Activated T-cell treated with anti-CD3 and anti-CD28 coated beads, Interleukin-2, amount 50 U/mL, for 72 hours (primary cell): Measurements from ENCODE around the gene ITGB3. TPM values are rescaled to one million over a fixed set of nuclear protein-coding genes. Genes with fewer than 3 reads are reported as not detected.
A peak's percentile ranks its signal among the peaks of the same experiment; 100 is the strongest.

Source experiments
- ATAC-seq, 2 donors: fragments of 150-1000 bp; cut with Tn5 transposase; replicated peaks in 1 of 2; 2 replicates each; pipeline ENCODE4 v1.10.0; 2021; ENCODE audit warnings: moderate library complexity in 2 of 2, mild to moderate bottlenecking in 1 of 2
- DNase-seq, 2 donors: peaks; one replicate each; pipeline ENCODE4 v3.0.0; 2021 to 2022; ENCODE audit warnings: mixed read lengths in 1 of 2
- H3K27ac Mint-ChIP-seq: one replicate; pipeline ENCODE4 v1.8.0; 2022; ENCODE audit warnings: mild to moderate bottlenecking, moderate library complexity, mixed read lengths
- H3K27me3 Mint-ChIP-seq: one replicate; pipeline ENCODE4 v1.8.0; 2022; ENCODE audit warnings: low read depth, mixed read lengths
- H3K36me3 Mint-ChIP-seq, 2 donors: one replicate each; pipeline ENCODE4 v1.8.0; 2022; ENCODE audit warnings: mixed read lengths in 2 of 2, mild to moderate bottlenecking in 1 of 2; ENCODE audit not compliant: insufficient read depth in 2 of 2
- H3K4me1 Mint-ChIP-seq: one replicate; pipeline ENCODE4 v1.8.0; 2022; ENCODE audit warnings: low read depth, mixed read lengths
- H3K4me3 Mint-ChIP-seq, 2 donors: one replicate each; pipeline ENCODE4 v1.8.0; 2022; ENCODE audit warnings: mild to moderate bottlenecking in 2 of 2, mixed read lengths in 2 of 2, moderate library complexity in 2 of 2
- H3K9me3 Mint-ChIP-seq, 2 donors: one replicate each; pipeline ENCODE4 v1.8.0; 2022; ENCODE audit warnings: mixed read lengths in 2 of 2
- total RNA-seq, 2 donors: library from RNA; stranded (reverse); gene quantifications; one replicate each; pipeline ENCODE4 v1.2.3, GENCODE V29; 2022

ITGB3 gene
- total RNA-seq, 2 donors from 2014 or later: not detected

- no peaks in the 10 kb centered on the region for H3K36me3 Mint-ChIP-seq
Measured at GRCh38 chr17:47276444-47276843, 22.8 kb downstream of the ITGB3 start.

DNA sequence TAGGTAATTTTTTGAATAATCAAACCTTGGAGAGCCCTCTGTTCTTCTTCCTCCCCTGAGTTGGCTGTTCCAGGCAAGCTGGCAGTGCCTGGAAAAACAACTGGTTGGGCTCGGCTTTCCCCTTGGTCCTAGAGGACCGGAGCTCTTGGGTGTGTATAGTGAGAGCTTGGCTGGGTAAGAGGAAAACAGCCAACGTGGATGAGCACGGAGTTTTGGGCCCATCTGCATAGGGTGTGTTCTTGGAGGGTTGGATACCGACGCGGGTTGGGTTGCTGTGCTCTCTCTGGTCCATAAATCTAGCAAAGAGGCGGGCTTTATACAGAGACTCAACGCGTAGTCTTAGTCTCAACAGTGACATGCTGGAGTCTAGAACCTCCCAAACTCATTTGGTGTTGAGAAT, 23.2 kb downstream of the ITGB3 start:
- ATAC-seq (no peak), DNase-seq (no peak)
- H3K9me3 Mint-ChIP-seq: no peaks in the 10 kb centered on the region
- no peak overlapping the region for H3K27ac Mint-ChIP-seq
- peaks cover 13% of the 10 kb centered on the region for H3K27me3 Mint-ChIP-seq
- no peaks in the 10 kb centered on the region for H3K36me3 Mint-ChIP-seq
- H3K4me1 Mint-ChIP-seq: peaks cover 5% of the 10 kb centered on the region
- H3K4me3 Mint-ChIP-seq: no peak overlapping the region

More at GRCh38 chr17:47276444-47276843, 22.8 kb downstream of the ITGB3 start:
- H3K9me3 Mint-ChIP-seq: no peaks in the 10 kb centered on the region
- H3K4me1 Mint-ChIP-seq: peaks cover 5% of the 10 kb centered on the region
- no peak for ATAC-seq
- peaks cover 13% of the 10 kb centered on the region for H3K27me3 Mint-ChIP-seq
- H3K27ac Mint-ChIP-seq: no peak overlapping the region
- DNase-seq: no peak
- H3K4me3 Mint-ChIP-seq: no peak overlapping the region

- Mint-ChIP-seq H3K27me3 (peaks cover 13% of the 10 kb centered on the region), H3K9me3 (no peaks in the 10 kb centered on the region), H3K4me1 (peaks cover 5% of the 10 kb centered on the region), H3K27ac (no peak overlapping the region), H3K36me3 (no peaks in the 10 kb centered on the region), H3K4me3 (no peak overlapping the region)
- no peak for DNase-seq
- ATAC-seq: no peak
Measured at GRCh38 chr17:47277921-47278320, 24.3 kb downstream of the ITGB3 start.

DNA sequence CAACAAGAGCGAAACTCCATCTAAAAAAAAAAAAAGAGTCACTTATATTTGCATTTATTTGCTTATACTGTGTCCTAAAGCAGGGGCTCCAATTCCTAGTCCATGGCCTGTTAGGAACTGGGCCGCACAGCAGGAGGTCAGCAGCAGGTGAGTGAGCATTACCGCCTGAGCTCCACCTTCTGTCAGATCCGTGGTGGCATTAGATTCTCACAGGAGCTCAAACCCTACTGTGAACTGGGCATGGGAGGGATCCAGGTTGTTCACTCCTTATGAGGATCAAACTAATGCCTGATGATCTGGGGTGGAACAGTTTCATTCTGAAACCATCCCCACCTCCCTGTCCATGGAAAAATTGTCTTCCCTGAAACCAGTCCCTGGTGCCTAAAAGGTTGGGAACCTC, 24.9 kb downstream of the ITGB3 start:
- peaks cover 13% of the 10 kb centered on the region for H3K27me3 Mint-ChIP-seq
- H3K4me1 Mint-ChIP-seq: peaks cover 5% of the 10 kb centered on the region
- no peak for ATAC-seq
- no peaks in the 10 kb centered on the region for H3K36me3 Mint-ChIP-seq
- DNase-seq: no peak
- H3K9me3 Mint-ChIP-seq: no peaks in the 10 kb centered on the region
- no peak overlapping the region for H3K4me3 Mint-ChIP-seq
- H3K27ac Mint-ChIP-seq: no peak overlapping the region

GRCh38 chr17:47279062-47279801, 25.6 kb downstream of the ITGB3 start:
- ATAC-seq (no peak), DNase-seq (no peak)
- Mint-ChIP-seq H3K4me3 (no peak overlapping the region), H3K27ac (no peak overlapping the region), H3K4me1 (peaks cover 5% of the 10 kb centered on the region), H3K27me3 (peaks cover 7% of the 10 kb centered on the region), H3K9me3 (no peaks in the 10 kb centered on the region), H3K36me3 (no peaks in the 10 kb centered on the region)

GRCh38 chr17:47280072-47280811, 26.6 kb downstream of the ITGB3 start:
- Mint-ChIP-seq H3K27me3 (no peaks in the 10 kb centered on the region), H3K9me3 (no peaks in the 10 kb centered on the region), H3K36me3 (no peaks in the 10 kb centered on the region), H3K27ac (no peak overlapping the region), H3K4me1 (peaks cover 5% of the 10 kb centered on the region), H3K4me3 (no peak overlapping the region)
- no peak for ATAC-seq
- no peak for DNase-seq

GRCh38 chr17:47281216-47281615, 27.6 kb downstream of the ITGB3 start:
- H3K27ac Mint-ChIP-seq: no peak overlapping the region
- no peak for ATAC-seq
- H3K4me1 Mint-ChIP-seq: peaks cover 7% of the 10 kb centered on the region
- no peaks in the 10 kb centered on the region for H3K36me3 Mint-ChIP-seq
- peaks cover 4% of the 10 kb centered on the region for H3K27me3 Mint-ChIP-seq
- H3K4me3 Mint-ChIP-seq: no peak overlapping the region
- DNase-seq: no peak
- no peaks in the 10 kb centered on the region for H3K9me3 Mint-ChIP-seq

GRCh38 chr17:47285003-47285402, 31.4 kb downstream of the ITGB3 start:
- DNase-seq: no peak
- no peaks in the 10 kb centered on the region for H3K9me3 Mint-ChIP-seq
- H3K4me1 Mint-ChIP-seq: peaks cover 5% of the 10 kb centered on the region
- peaks cover 11% of the 10 kb centered on the region for H3K27me3 Mint-ChIP-seq
- no peak for ATAC-seq
- no peak overlapping the region for H3K27ac Mint-ChIP-seq
- H3K4me3 Mint-ChIP-seq: no peak overlapping the region
- no peaks in the 10 kb centered on the region for H3K36me3 Mint-ChIP-seq

GRCh38 chr17:47286198-47286914, 32.7 kb downstream of the ITGB3 start:
- Mint-ChIP-seq H3K27me3 (peaks cover 13% of the 10 kb centered on the region), H3K4me3 (peak overlapping the region in 1 of 2 donors; percentile 23), H3K4me1 (peaks cover 5% of the 10 kb centered on the region), H3K27ac (no peak overlapping the region), H3K9me3 (no peaks in the 10 kb centered on the region), H3K36me3 (no peaks in the 10 kb centered on the region)
- DNase-seq (peak in 1 of 2 donors; percentile 20), ATAC-seq (peak; percentile 46 to 85)

- H3K9me3 Mint-ChIP-seq: no peaks in the 10 kb centered on the region
- no peak overlapping the region for H3K27ac Mint-ChIP-seq
- H3K36me3 Mint-ChIP-seq: no peaks in the 10 kb centered on the region
- ATAC-seq: peak in 1 of 2 donors; percentile 38
- peaks cover 17% of the 10 kb centered on the region for H3K27me3 Mint-ChIP-seq
- DNase-seq: no peak
- peaks cover 5% of the 10 kb centered on the region for H3K4me1 Mint-ChIP-seq
- peak overlapping the region in 1 of 2 donors; percentile 23 for H3K4me3 Mint-ChIP-seq
Measured at GRCh38 chr17:47287068-47287467, 33.4 kb downstream of the ITGB3 start.

DNA sequence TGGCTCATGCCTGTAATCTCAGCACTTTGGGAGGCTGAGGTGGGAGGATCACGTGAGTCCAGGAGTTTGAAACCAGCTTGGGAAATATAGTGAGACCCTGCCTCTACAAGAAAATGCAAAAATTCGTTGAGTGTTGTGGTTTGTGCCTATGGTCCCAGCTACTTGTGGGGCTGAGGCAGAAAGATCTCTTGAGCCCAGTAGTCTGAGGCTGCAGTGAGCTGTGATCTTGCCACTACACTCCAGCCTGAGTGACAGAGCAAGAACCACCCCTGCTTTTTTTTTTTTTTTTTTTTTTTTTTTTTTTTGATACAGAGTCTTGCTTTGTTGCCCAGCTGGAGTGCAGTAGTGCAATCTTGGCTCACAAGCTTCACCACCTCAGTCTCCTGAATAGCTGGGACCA, 34.0 kb downstream of the ITGB3 start:
- Mint-ChIP-seq H3K9me3 (no peaks in the 10 kb centered on the region), H3K27ac (no peak overlapping the region), H3K4me1 (peaks cover 5% of the 10 kb centered on the region), H3K36me3 (no peaks in the 10 kb centered on the region), H3K27me3 (peaks cover 17% of the 10 kb centered on the region), H3K4me3 (no peak overlapping the region)
- ATAC-seq (no peak), DNase-seq (no peak)

DNA sequence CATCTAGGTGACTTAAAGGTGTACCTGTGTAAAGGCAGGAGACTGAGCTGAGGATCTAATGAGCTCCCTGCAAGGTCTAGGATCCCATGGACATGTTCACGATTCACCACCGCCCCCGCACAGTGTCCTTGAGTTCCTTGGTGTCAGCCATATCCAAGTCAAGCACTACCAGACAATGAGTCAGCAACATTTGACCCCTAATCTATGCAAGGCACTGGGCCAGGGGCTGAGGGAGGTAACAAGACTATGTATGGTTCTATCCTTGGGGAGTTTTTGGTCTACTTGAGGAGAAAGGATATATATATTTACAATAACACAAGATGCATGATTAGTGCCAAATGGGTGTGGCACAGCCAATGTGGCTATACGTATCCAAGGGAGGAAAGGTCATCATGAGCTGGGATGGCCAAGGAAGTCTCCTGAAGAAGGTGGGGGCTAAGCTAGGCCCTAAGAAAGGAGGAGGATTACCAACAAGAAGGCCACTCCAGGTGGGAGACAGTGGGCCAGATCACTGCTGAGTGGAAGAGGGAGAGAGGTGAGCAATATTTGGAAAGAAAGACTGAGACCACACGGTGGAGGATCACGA, 35.0 kb downstream of the ITGB3 start:
- H3K27ac Mint-ChIP-seq: no peak overlapping the region
- no peak overlapping the region for H3K4me3 Mint-ChIP-seq
- peaks cover 5% of the 10 kb centered on the region for H3K4me1 Mint-ChIP-seq
- peaks cover 17% of the 10 kb centered on the region for H3K27me3 Mint-ChIP-seq
- DNase-seq: no peak
- ATAC-seq: no peak
- no peaks in the 10 kb centered on the region for H3K36me3 Mint-ChIP-seq
- no peaks in the 10 kb centered on the region for H3K9me3 Mint-ChIP-seq

GRCh38 chr17:47289302-47289701, 35.7 kb downstream of the ITGB3 start:
- H3K27ac Mint-ChIP-seq: no peak overlapping the region
- no peak overlapping the region for H3K4me3 Mint-ChIP-seq
- H3K27me3 Mint-ChIP-seq: peaks cover 17% of the 10 kb centered on the region
- H3K36me3 Mint-ChIP-seq: no peaks in the 10 kb centered on the region
- DNase-seq (no peak), ATAC-seq (no peak)
- no peaks in the 10 kb centered on the region for H3K9me3 Mint-ChIP-seq
- H3K4me1 Mint-ChIP-seq: peaks cover 5% of the 10 kb centered on the region
